Measurements from ENCODE around the gene LAMC1.

Gene LAMC1

GRCh38 chr1:183021405-183022201, 1.6 kb upstream of the LAMC1 start:
- no peak for DNase-seq (ENCODE audit: low read depth in 3 of 3)

GRCh38 chr1:183022202-183023145, 746 bp upstream of the LAMC1 start:
- DNase-seq (ENCODE audit: low read depth in 3 of 3) = peak in 2 of 3 experiments; percentile 18 to 35

GRCh38 chr1:183023601-183024316, 539 bp downstream of the LAMC1 start:
- DNase-seq (ENCODE audit: low read depth in 3 of 3) = peak in 1 of 3 experiments; percentile 46

- no peak for DNase-seq (ENCODE audit: low read depth in 3 of 3)
Measured at GRCh38 chr1:183024317-183025009, 1.2 kb downstream of the LAMC1 start.

GRCh38 chr1:183025010-183025337, 1.8 kb downstream of the LAMC1 start:
- no peak for DNase-seq (ENCODE audit: low read depth in 3 of 3)

GRCh38 chr1:183025782-183026774, 2.9 kb downstream of the LAMC1 start:
- DNase-seq (ENCODE audit: low read depth in 3 of 3) = no peak

- DNase-seq (ENCODE audit: low read depth in 3 of 3) = no peak
Measured at GRCh38 chr1:183027031-183027430, 3.8 kb downstream of the LAMC1 start.

- no peak for DNase-seq (ENCODE audit: low read depth in 3 of 3)
Measured at GRCh38 chr1:183027791-183028190, 4.6 kb downstream of the LAMC1 start.

- no peak for DNase-seq (ENCODE audit: low read depth in 3 of 3)
Measured at GRCh38 chr1:183029591-183030000, 6.4 kb downstream of the LAMC1 start.

GRCh38 chr1:183030053-183030452, 6.8 kb downstream of the LAMC1 start:
- DNase-seq (ENCODE audit: low read depth in 3 of 3) = no peak

- no peak for DNase-seq (ENCODE audit: low read depth in 3 of 3)
Measured at GRCh38 chr1:183032122-183032921, 9.1 kb downstream of the LAMC1 start.

GRCh38 chr1:183033205-183033604, 10.0 kb downstream of the LAMC1 start:
- peak in 1 of 3 experiments; percentile 9 for DNase-seq (ENCODE audit: low read depth in 3 of 3)

GRCh38 chr1:183034682-183035081, 11.5 kb downstream of the LAMC1 start:
- DNase-seq (ENCODE audit: low read depth in 3 of 3) = no peak

GRCh38 chr1:183038333-183038866, 15.2 kb downstream of the LAMC1 start:
- no peak for DNase-seq (ENCODE audit: low read depth in 3 of 3)

GRCh38 chr1:183038913-183039312, 15.7 kb downstream of the LAMC1 start:
- DNase-seq (ENCODE audit: low read depth in 3 of 3) = no peak

GRCh38 chr1:183039330-183039729, 16.1 kb downstream of the LAMC1 start:
- no peak for DNase-seq (ENCODE audit: low read depth in 3 of 3)

GRCh38 chr1:183039985-183040447, 16.8 kb downstream of the LAMC1 start:
- DNase-seq (ENCODE audit: low read depth in 3 of 3) = no peak

- DNase-seq (ENCODE audit: low read depth in 3 of 3) = no peak
Measured at GRCh38 chr1:183040547-183040971, 17.3 kb downstream of the LAMC1 start.

GRCh38 chr1:183043254-183043653, 20.0 kb downstream of the LAMC1 start:
- DNase-seq (ENCODE audit: low read depth in 3 of 3) = no peak

Measured in stimulated activated CD4-positive, alpha-beta T cell treated with anti-CD3 and anti-CD28 coated beads, TNF-alpha, amount 100 ng/mL, for 24 hours (primary cell).